Erythroblast (primary cell): ENCODE results near the gene CD2BP2.

ENCODE experiments used
- GATA1 ChIP-seq: IDR thresholded peaks from 2 replicates; pipeline ENCODE4 v1.6.1; 2011; ENCODE audit warnings: low read depth, mild to moderate bottlenecking, control low read depth, low read length, moderate library complexity
- POLR2A ChIP-seq: IDR thresholded peaks from 2 replicates; pipeline ENCODE4 v1.6.1; 2011; ENCODE audit warnings: mild to moderate bottlenecking, low read length

GRCh38 chr16:30354423-30355143 lies 525 bp downstream of the CD2BP2 start:
- TF ChIP-seq POLR2A (no peak), GATA1 (no peak)
